WTC11 (cell line): ENCODE results near the gene BRPF1.

Experiments used
- AFF4 ChIP-seq: sonication (generic); formaldehyde crosslinking; IDR thresholded peaks from 2 replicates; pipeline ENCODE4 v1.8.1; 2023; ENCODE audit warnings: mild to moderate bottlenecking, missing genetic modification reagents, borderline replicate concordance
- ATF3 ChIP-seq: sonication (generic); formaldehyde crosslinking; conservative IDR thresholded peaks from 2 replicates; pipeline ENCODE4 v1.8.1; 2022; ENCODE audit warnings: mild to moderate bottlenecking, missing genetic modification reagents
- CTCF ChIP-seq: fragments of 200-600 bp; IDR thresholded peaks from 2 replicates; pipeline ENCODE4 v1.8.0; 2022; ENCODE audit warnings: antibody characterized with exemption
- FOXJ3 ChIP-seq: sonication (generic); formaldehyde crosslinking; IDR thresholded peaks from 2 replicates; pipeline ENCODE4 v1.9.0; 2021; ENCODE audit warnings: missing genetic modification reagents, mild to moderate bottlenecking, borderline replicate concordance
- NR1H2 ChIP-seq: sonication (generic); formaldehyde crosslinking; IDR thresholded peaks from 2 replicates; pipeline ENCODE4 v1.9.0; 2021; ENCODE audit warnings: mild to moderate bottlenecking, moderate library complexity, missing genetic modification reagents
- NR2C2 ChIP-seq: sonication (generic); formaldehyde crosslinking; IDR thresholded peaks from 2 replicates; pipeline ENCODE4 v1.8.0; 2022; ENCODE audit warnings: mild to moderate bottlenecking, missing genetic modification reagents
- SP1 ChIP-seq: sonication (generic); formaldehyde crosslinking; conservative IDR thresholded peaks from 2 replicates; pipeline ENCODE4 v1.8.1; 2022; ENCODE audit warnings: missing genetic modification reagents
- TF ChIP-seq, protein P1 (sequence below): sonication (generic); formaldehyde crosslinking; IDR thresholded peaks from 2 replicates; pipeline ENCODE4 v1.8.1; 2022; ENCODE audit warnings: low read depth, mild to moderate bottlenecking, moderate library complexity, missing genetic modification reagents, borderline replicate concordance
- TF ChIP-seq, protein P2 (sequence below): sonication (generic); formaldehyde crosslinking; IDR thresholded peaks from 2 replicates; pipeline ENCODE4 v1.8.0; 2022; ENCODE audit warnings: mild to moderate bottlenecking, missing genetic modification reagents
- TF ChIP-seq, protein P3 (sequence below): sonication (generic); formaldehyde crosslinking; IDR thresholded peaks from 2 replicates; pipeline ENCODE4 v1.8.0; 2022; ENCODE audit warnings: mild to moderate bottlenecking, missing genetic modification reagents

DNA sequence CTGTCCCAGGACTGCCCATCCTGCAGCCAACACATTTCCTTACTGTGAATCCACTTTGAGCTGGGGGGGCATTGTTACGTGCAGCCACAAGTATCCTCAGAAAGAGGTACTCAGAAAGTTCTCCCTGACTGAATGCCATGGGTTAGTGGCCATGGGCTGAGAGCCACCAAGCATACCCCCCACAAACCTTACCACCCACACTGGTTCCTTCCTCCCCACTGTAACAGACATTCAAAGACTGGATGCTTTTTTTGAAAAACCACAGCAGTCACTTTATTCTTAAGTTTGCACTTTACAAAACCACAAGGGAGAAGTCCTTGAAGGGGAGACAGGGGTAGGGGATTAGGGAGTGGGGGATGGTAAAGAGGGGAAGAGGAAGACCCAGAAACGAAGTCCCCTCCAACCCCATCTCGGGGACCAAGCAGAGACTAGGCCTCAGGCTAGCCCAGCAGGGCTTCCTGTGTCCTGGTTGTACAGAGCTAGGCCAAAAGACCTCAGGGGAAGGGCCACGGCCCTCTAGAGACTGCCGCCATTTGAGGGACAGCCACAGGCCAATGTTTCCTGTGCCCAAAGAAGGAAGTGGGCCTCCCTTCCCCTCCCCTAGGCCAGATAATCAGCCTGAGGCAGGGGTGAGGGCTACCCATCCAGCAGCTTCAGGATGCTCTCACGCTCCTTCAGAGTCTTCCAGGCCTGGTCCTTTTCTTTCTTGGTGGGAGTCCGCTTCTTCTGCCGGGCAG, 48.4 kb downstream of the BRPF1 start:
- TF ChIP-seq NR1H2 (CRISPR knock-in tag), result no peak
- TF ChIP-seq, protein P1, sequence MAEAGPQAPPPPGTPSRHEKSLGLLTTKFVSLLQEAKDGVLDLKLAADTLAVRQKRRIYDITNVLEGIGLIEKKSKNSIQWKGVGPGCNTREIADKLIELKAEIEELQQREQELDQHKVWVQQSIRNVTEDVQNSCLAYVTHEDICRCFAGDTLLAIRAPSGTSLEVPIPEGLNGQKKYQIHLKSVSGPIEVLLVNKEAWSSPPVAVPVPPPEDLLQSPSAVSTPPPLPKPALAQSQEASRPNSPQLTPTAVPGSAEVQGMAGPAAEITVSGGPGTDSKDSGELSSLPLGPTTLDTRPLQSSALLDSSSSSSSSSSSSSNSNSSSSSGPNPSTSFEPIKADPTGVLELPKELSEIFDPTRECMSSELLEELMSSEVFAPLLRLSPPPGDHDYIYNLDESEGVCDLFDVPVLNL (CRISPR knock-in tag), result no peak
- TF ChIP-seq CTCF, result no peak
- no peak for TF ChIP-seq AFF4 (CRISPR knock-in tag)
- no peak for TF ChIP-seq FOXJ3 (CRISPR knock-in tag)
- TF ChIP-seq NR2C2, result no peak
- TF ChIP-seq, protein P2, sequence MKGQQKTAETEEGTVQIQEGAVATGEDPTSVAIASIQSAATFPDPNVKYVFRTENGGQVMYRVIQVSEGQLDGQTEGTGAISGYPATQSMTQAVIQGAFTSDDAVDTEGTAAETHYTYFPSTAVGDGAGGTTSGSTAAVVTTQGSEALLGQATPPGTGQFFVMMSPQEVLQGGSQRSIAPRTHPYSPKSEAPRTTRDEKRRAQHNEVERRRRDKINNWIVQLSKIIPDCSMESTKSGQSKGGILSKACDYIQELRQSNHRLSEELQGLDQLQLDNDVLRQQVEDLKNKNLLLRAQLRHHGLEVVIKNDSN (CRISPR knock-in tag), result no peak
- TF ChIP-seq, protein P3, sequence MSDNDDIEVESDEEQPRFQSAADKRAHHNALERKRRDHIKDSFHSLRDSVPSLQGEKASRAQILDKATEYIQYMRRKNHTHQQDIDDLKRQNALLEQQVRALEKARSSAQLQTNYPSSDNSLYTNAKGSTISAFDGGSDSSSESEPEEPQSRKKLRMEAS (CRISPR knock-in tag), result no peak
- no peak for TF ChIP-seq ATF3 (CRISPR knock-in tag)
- TF ChIP-seq SP1, result no peak
